ENCODE results near the gene HOXB5.

DNA sequence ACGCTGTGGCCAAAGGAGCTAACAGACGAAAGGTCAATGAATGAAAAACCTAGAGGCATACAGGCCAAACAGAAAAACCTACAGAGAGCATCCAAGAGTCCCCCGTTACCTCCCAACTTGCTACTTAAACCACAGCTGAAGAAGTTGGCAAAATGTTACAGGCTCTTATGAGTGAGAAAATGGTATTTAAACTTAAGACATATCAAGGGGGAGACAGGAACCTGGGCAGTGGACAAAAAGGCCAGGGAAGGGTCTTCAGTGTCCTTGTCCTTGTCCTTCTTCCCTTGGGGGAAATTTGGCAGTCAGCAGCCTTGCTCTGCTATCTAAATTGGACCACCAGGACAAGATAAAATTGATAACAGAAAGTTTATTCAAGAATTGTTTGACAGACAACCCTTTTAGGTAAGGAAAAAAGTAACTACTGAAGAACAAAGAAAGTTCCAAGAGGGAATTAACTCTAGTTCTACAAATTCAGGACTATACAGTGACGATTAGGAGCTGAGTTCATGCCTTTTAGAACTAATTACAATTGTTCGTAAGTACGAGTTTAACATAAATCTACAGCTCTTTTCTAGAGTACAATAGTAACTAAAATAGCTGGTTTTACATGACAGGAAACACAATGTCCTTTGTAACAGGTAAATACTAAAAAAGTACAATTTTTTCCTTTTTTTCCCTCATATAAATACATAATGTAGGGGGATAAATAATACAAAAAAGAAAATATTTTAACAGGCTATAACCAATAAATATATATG lies 44.9 kb downstream of the HOXB5 start:
- no peak for TF ChIP-seq POLR2A (IDR thresholded peaks at IDR 0.05)
- TF ChIP-seq, protein P1, sequence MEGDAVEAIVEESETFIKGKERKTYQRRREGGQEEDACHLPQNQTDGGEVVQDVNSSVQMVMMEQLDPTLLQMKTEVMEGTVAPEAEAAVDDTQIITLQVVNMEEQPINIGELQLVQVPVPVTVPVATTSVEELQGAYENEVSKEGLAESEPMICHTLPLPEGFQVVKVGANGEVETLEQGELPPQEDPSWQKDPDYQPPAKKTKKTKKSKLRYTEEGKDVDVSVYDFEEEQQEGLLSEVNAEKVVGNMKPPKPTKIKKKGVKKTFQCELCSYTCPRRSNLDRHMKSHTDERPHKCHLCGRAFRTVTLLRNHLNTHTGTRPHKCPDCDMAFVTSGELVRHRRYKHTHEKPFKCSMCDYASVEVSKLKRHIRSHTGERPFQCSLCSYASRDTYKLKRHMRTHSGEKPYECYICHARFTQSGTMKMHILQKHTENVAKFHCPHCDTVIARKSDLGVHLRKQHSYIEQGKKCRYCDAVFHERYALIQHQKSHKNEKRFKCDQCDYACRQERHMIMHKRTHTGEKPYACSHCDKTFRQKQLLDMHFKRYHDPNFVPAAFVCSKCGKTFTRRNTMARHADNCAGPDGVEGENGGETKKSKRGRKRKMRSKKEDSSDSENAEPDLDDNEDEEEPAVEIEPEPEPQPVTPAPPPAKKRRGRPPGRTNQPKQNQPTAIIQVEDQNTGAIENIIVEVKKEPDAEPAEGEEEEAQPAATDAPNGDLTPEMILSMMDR (IDR thresholded peaks at IDR 0.05) = no peak
